MM.1S (cell line): ENCODE data around the gene PALD1.

ENCODE experiments used
- CTCF ChIP-seq: fragments of 300-600 bp; sonication (generic); IDR thresholded peaks from 2 replicates; pipeline ENCODE4 v1.5.1; 2016; ENCODE audit warnings: antibody characterized with exemption, low read length, mixed read lengths
- EZH2phosphoT487 ChIP-seq: fragments of 300-600 bp; sonication (generic); IDR thresholded peaks from 2 replicates; pipeline ENCODE4 v1.6.1; 2018; ENCODE audit warnings: antibody characterized with exemption, low read length

- TF ChIP-seq EZH2phosphoT487 (no peak), CTCF (no peak)
Observed at GRCh38 chr10:70442332-70442988, 36.1 kb upstream of the PALD1 start.
